Sciatic nerve (tissue), 2 donors: ENCODE results near the gene GVQW3. TPM values are rescaled to one million over a fixed set of nuclear protein-coding genes. Genes with fewer than 3 reads are reported as not detected.
A peak's percentile ranks its signal among the peaks of the same experiment; 100 is the strongest.

Source experiments
- ATAC-seq: fragments of 200-7000 bp; cut with Tn5 transposase; one replicate; pipeline ENCODE4 v1.9.1; 2020; ENCODE audit warnings: mild to moderate bottlenecking, moderate library complexity
- DNase-seq: peaks from one replicate; pipeline ENCODE4 v3.0.0-alpha.2; 2020; ENCODE audit warnings: low spot score
- intact Hi-C: fragments of 100-400 bp; cut with DNase I; formaldehyde crosslinking; loops from one replicate; pipeline ENCODE4 v1.14.2; 2022
- total RNA-seq: library from RNA; stranded (reverse); fragmentation: NEBNext Ultra II Directional; extraction: Animal tissue kit (Norgen Biotek cat#: 25700); gene quantifications from one replicate; pipeline ENCODE4 v1.2.1, GENCODE V29; 2021
- donor health status: DM: no; HTN: no; CAD: no.
- donor health status: DM: no; HTN: no; CAD: no.

Gene GVQW3
- total RNA-seq, 1 donor from 2014 or later = 6.2 TPM

DNA sequence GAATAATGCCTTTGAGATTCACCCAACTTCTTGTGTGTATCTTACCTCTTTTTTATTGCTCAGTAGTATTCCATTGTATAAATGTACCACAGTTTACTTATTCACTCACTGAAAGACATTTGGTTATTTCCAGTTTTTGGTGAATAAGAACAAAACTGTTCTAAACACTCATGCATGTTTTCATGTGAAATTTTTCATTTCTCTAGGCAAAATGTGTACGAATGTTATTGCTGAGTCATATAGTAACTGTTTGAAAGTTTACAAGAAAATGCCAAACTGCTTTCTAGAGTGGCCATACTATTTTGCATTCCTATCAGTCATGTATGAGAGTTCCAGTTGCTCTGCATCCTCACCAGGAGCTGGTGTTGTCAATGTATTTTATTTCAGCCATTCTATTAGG, 54.9 kb downstream of the GVQW3 start:
- ATAC-seq (no peak), DNase-seq (no peak)
- intact Hi-C loops = no loop called here

DNA sequence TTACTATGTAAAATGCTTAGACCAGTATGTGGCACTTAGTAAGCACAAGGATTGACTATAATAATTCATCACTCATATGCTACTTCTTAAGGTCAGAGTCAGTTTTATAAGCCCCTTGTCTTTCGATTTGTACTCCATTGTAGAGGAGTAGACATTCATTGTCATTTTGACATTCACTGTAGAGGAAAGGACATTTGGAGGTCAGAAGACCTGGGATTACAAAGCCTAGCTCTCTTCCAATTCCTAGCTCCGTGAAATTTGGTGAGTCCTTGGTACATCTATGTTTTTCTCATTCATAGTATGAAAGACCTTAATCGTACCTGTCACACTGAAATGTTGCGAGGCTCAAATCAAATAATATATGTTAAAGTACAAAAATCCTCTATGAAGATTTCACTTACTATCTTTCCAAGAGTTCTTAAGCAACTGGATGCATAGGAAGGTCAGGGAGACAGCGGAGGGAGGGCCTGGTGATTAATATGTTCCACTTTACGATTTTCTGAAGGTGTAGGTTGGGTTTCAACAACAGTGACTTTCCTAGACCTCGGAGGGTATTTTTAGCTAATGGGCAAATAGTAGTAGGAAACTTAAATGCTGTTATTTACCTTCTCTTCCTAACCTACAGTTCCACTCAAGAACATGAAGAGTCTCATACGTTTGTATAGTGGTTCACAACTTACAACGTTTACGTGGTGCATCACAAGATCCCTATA, 62.3 kb downstream of the GVQW3 start:
- DNase-seq = no peak
- ATAC-seq = no peak
- intact Hi-C loops = no loop called here

DNA sequence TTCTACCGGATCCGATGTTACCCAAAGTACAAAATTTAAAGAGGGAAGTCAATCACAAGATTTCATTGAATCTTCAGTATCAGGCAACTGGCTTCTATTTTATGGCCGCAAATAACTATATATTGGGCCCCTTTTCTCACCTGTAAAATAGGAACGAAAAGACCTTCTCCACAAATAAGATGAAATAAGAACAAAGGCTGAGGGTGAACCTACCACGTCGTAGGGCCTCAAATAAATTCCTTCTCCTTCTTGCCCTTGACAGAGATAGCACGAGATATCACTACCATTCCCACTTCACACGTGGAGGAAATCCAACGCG, 62.9 kb downstream of the GVQW3 start:
- DNase-seq (no peak), ATAC-seq (no peak)
- intact Hi-C loops = no loop called here

DNA sequence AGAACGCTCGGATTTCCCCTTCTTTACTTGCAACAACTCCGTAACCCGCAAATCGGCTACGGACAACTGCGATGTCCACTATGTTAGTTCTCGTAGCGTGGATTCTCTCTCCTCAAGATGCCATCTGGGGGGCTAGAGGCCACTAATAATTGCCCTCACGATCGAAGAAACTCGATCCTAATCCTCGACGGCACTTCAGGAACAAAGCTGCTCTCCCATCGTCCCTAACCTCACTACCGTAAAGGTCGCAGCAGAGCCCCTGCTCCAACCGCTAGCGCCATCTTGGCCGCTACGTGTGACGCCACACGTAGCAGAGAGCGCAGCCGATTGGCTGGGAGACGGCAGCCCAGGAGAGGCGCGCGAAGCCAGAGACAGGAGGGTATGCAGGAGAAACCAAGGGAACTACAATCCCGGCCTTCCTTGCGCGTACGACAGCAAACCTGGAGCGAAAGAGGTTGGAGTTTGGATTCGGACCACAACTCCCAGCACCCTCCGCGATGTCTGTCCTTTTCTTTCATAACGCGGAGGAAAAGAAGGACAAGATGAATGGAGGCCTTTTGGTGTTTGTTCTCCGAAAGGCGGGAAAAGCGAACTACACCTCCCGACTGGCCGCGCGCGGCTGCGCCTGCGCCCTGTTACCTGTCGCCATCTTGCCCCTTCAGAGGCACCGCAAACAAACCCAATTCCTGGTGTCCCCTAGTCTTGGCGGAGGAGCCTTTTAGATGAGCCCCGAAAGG, 63.4 kb downstream of the GVQW3 start, which contains the start of gene EMSY:
TSS of gene EMSY (plus strand) at position 635 of the 737 bp plus-strand sequence. CDS start 1,921 bp downstream, outside the sequence.
- DNase-seq (peak; percentile 96), ATAC-seq (peak; percentile 99)
- intact Hi-C loops = no loop called here

DNA sequence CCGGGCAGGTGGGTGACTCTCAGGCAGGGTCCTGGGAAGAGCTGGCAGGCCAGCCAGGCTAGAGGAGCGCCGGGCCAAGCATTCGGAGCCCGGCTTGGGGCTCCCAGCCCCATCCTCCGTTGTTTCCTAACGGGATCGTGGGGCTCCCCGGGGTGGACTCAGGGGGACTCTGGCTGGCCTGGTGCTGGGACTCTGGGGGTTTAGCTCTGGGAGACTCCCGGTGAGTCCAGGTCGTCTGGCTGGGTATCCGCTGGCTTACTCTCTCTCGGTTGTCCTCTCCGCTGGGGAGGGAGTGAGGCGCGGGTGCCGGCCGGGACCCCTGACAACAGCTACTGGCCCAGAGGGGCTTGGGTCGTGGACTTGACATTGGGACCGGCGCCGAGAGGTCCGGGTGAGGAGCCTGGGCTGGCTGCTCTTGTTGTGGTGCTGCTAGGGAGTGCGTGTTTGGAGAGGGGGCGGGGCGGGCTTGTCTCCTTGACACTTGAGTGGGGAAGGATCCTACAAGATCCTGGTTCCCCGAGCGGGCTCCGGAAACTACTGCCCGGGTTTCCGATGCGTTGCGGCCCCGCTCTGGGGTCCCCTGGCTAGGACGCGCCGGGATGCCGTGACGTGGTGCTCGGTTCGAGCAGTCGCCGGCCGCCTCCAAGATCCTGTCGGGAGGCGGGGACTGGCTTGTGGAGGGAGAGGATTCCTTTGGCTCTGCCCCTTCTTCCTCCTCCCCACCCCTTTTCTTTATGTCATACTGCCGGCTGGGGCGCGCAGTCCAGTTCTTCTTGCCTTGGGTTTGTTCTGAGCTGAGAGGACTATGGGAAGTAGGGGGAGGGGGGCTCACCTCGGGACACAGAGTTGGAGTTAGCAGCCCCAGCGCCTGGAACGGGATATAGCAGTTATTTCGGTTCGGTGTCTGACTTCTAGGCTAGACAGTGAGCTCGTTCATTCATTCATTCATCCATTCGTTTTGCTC, 64.3 kb downstream of the GVQW3 start:
- peak; percentile 85 for DNase-seq
- peak; percentile 73 for ATAC-seq
- intact Hi-C loops = no loop called here

DNA sequence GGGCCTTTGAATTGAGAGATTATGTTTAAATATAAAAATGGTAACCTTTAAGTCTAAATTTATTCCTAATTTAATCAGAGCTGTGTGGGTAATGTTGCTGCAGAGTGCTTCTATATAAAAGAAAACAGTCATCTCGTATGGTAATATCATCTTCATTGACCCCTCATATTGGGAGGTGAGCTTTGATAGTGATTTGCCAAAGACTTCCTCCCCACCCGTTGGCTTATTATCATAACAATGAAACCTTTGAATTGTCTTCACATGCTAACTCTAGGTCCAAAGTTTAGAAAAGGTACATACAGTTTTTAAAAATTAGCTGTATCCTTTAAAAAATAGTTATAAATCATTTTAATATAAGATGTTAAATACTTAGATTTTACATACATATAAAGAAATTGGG, 67.4 kb downstream of the GVQW3 start:
- intact Hi-C loops = no loop called here
- no peak for ATAC-seq
- no peak for DNase-seq

DNA sequence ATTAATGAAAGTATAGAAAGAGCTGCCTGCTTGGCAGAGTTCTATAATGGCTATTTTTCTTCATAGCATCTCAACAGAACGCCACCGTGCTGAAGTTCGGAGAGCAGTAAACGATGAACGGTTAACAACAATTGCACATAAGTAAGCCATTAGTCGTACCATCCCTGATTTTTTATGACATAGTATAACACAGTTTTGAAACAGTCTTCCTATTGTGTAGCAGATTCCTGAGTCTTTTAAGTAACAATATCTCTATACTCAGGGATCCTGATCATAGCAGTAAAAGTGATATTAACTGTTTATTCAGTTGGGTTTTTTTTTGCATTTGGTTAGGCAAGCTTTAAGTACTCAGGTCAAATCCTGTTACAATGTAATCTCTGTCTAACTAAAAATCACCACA, 72.1 kb downstream of the GVQW3 start:
- ATAC-seq (no peak), DNase-seq (no peak)
- intact Hi-C loops = no loop called here

DNA sequence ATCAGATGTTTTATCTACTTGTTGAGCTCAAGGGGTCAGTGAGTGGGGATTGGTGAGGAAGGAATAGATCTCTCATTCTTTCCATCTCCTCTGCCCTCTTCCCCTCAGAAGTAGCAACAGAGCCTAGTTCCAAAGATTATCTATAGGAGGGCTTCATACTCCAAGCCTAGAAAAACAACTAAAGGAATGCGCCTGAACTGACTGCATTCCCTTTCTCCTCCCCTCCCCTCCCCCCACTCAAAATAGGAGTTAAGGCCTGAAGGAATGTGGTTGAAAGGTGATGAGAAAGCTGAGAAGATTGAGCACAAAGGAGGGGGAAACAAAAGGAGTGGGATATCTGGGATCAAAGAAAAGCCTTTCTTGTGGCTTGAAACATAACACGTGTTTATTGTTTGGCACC, 74.2 kb downstream of the GVQW3 start:
- intact Hi-C loops = no loop called here
- ATAC-seq (no peak), DNase-seq (no peak)

DNA sequence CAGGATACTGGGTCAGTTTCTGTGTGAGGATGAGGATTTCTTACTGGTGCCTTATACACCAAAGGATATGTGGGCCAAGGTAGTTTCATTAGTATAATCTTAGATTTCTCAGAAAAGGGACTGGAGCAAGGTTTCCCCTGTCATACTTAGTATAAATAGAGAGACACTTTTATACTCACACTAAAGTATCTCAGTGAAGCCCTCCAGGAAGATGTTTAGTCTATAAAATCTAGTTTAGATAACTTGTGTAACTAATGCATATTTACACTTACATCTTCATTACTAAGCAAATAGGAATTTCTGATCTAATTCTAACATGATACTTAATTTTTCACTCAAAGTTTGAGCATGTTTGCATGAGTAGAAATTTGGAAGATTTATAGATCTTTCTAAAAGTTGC, 74.8 kb downstream of the GVQW3 start:
- no peak for ATAC-seq
- no peak for DNase-seq
- intact Hi-C loops = no loop called here

DNA sequence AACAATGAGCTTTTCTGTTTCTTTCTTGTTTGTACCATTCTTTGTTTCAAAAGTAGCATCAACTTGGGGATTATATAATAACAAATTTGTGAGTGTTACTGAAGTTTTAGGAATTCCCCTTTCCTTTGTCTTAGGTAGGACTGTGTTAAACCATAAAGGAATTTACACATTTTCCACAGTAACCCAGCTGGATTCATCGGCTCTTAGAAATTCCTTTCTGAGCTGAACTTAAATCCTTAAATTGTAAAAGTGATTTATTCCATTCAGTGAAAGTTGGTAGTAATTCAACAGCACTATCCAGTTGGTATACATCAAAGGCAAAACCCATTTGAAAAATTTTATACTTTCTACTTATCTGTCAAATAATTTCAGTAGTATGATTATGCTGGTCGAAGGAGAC, 75.4 kb downstream of the GVQW3 start:
- ATAC-seq = no peak

More for the DNA sequence above, 75.4 kb downstream of the GVQW3 start:
- intact Hi-C loops = no loop called here
- DNase-seq = no peak

Other genes starting within 250 kb of the GVQW3 start
- 11.6 TPM for gene WNT11, start 174.8 kb upstream of the GVQW3 start, total RNA-seq
- gene THAP12, start 191 bp upstream of the GVQW3 start, total RNA-seq = 45.6 TPM
- 35.2 TPM for gene EMSY, start 63.7 kb downstream of the GVQW3 start, total RNA-seq